ENCODE results near the gene VWCE.

GRCh38 chr11:61287338-61287977 lies 7.7 kb downstream of the VWCE start:
- no peak for TF ChIP-seq GATA3 (IDR thresholded peaks at IDR 0.05; ENCODE audit: low read depth, low read length)
- TF ChIP-seq GATA2 (IDR thresholded peaks at IDR 0.05; ENCODE audit: low read depth, low read length) = no peak

Measured in SH-SY5Y (cell line).